ENCODE results near the gene CTAG2.

CTAG2 gene

DNA sequence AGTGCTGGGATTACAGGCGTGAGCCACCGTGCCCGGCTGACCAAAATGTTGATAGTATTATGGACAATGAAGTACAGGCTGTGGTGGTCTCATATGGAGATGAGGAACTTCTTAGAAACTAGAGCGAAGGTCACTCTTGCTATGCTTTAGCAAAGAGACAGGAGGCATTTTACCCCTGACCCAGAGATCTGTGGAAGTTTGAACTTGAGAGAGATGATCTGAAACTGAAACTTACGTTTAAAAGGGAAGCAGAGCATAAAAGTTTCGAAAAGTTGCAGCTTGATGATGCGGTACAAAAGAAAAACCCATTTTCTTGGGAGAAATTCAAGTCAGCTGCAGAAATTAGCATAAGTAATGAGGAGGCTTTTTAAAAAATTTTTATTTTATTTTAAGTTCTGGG, 8.5 kb upstream of the CTAG2 start:
- no peak for DNase-seq (ENCODE audit: low read depth, low spot score)
- no peak overlapping the region for H3K4me3 ChIP-seq (ENCODE audit: low read depth, low read length)
- TF ChIP-seq, protein P1, sequence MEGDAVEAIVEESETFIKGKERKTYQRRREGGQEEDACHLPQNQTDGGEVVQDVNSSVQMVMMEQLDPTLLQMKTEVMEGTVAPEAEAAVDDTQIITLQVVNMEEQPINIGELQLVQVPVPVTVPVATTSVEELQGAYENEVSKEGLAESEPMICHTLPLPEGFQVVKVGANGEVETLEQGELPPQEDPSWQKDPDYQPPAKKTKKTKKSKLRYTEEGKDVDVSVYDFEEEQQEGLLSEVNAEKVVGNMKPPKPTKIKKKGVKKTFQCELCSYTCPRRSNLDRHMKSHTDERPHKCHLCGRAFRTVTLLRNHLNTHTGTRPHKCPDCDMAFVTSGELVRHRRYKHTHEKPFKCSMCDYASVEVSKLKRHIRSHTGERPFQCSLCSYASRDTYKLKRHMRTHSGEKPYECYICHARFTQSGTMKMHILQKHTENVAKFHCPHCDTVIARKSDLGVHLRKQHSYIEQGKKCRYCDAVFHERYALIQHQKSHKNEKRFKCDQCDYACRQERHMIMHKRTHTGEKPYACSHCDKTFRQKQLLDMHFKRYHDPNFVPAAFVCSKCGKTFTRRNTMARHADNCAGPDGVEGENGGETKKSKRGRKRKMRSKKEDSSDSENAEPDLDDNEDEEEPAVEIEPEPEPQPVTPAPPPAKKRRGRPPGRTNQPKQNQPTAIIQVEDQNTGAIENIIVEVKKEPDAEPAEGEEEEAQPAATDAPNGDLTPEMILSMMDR (IDR thresholded peaks at IDR 0.05; ENCODE audit: low read depth, low read length): no peak
- in situ Hi-C loops (cut with HindIII; ENCODE audit: low sequenced_read_pairs): no loop called here

DNA sequence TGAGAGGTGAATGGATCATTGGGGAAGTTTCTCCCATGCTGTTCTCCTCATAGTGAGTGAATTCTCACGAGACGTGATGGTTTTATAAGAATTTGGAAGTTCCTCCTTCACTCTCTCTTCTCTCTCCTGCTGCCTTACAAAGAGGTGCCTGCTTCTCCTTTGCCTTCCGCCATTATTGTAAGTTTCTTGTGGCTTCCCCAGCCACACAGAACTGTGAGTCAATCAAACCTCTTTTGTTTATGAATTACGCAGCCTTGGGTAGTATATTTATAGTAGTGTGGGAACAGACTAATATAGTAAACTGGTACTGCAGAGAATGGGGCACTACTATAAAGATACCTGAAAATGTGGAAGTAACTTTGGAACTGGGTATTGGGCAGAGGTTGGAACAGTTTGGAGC, 7.8 kb upstream of the CTAG2 start:
- in situ Hi-C loops (cut with HindIII; ENCODE audit: low sequenced_read_pairs): no loop called here
- no peak overlapping the region for H3K4me3 ChIP-seq (ENCODE audit: low read depth, low read length)
- no peak for DNase-seq (ENCODE audit: low read depth, low spot score)
- TF ChIP-seq, protein P1 (IDR thresholded peaks at IDR 0.05; ENCODE audit: low read depth, low read length): no peak

DNA sequence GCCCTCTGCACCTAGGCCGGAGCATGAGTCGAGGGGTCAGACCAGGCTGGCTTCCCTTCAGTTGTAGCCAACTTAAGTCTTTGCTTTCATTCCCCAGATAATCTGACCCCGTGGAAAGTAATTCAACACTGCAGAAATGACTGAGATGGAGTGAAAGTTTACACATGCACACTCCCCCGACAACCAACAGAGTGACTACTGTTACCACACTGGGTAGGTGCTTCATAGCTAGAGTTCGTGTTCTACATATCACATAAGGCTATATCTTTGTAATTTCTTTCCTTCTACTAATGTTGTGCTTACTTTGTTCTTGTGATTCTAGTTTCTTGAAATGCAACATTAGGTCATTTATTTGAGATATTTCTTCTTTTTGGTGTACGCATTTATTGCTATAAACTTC, 7.2 kb upstream of the CTAG2 start:
- in situ Hi-C loops (cut with HindIII; ENCODE audit: low sequenced_read_pairs): no loop called here
- DNase-seq (ENCODE audit: low read depth, low spot score): no peak
- no peak overlapping the region for H3K4me3 ChIP-seq (ENCODE audit: low read depth, low read length)
- TF ChIP-seq, protein P1 (IDR thresholded peaks at IDR 0.05; ENCODE audit: low read depth, low read length): no peak

DNA sequence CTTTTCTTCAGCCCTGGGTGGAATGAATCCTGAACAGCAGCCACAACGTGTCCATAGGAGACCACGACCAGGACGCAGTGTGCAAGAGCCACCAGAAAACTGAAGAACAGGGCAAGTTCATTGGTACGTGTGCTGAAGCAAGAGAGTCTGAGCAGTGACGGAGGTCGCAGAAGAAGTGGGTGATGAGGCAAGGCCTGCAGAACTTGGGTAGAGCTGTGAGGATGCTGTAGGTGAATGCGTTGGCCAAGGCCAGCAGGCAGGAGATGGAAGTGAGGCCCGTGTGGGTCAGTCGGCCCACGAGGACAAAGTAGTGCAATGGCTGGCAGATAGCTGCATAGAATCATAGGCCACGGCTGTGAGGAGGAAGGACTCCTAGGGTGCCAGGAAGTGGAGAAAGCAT, 5.6 kb upstream of the CTAG2 start:
- TF ChIP-seq, protein P1 (IDR thresholded peaks at IDR 0.05; ENCODE audit: low read depth, low read length): no peak
- H3K4me3 ChIP-seq (ENCODE audit: low read depth, low read length): no peak overlapping the region

DNA sequence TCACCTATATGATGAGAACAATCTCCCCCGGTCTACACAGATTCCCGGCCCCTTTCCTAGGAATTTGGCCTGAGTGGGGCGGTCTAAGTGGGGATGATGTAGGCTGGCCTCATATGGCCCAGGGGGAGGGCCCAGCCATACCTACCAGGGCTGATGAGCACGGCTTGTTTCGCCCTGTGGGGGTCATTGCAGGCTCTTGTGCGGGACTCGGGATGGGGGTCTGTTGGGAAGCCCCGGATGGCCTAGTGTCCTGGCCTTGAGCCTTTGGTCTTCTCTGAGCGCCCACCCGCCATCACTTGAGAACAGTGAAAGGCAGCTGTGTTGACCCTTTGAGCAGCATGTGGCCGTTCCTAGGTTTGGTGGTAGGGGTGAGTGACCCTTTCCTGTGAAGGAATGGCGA, 4.8 kb upstream of the CTAG2 start:
- in situ Hi-C loops (cut with HindIII; ENCODE audit: low sequenced_read_pairs): no loop called here
- TF ChIP-seq, protein P1 (IDR thresholded peaks at IDR 0.05; ENCODE audit: low read depth, low read length): no peak
- H3K4me3 ChIP-seq (ENCODE audit: low read depth, low read length): no peak overlapping the region

More for the DNA sequence above, 5.6 kb upstream of the CTAG2 start:
- in situ Hi-C loops (cut with HindIII; ENCODE audit: low sequenced_read_pairs): no loop called here
- DNase-seq (ENCODE audit: low read depth, low spot score): no peak

DNA sequence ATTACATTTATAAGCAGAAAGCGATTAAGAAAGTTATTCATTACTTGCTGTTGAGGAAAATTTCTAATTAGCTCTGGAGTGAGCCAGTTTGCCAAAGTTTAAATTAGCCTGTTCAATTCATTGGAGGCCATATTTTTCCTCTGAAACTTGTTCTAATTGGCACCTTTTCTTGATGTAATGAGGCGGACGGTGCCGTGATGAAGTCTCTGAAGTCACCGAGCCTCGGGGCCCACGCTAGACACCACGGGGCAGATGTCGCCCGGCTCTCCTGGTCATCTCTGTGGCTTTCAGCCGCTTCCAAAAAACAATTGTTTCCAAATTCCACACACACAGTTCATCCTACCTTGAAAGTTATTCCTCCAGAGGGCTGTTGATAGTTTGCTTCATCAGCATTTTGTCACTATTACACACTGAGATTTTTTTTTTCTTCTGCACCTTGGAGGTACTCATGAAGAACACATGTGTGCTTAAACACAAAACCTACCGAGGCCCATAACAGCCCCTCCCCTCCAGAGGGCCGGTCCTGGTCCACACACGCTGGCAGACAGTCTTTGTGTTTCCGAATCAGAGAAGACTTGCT, 3.9 kb upstream of the CTAG2 start:
- no peak for DNase-seq (ENCODE audit: low read depth, low spot score)
- TF ChIP-seq, protein P1 (IDR thresholded peaks at IDR 0.05; ENCODE audit: low read depth, low read length): no peak
- in situ Hi-C loops (cut with HindIII; ENCODE audit: low sequenced_read_pairs): no loop called here
- no peak overlapping the region for H3K4me3 ChIP-seq (ENCODE audit: low read depth, low read length)

More for the DNA sequence above, 4.8 kb upstream of the CTAG2 start:
- no peak for DNase-seq (ENCODE audit: low read depth, low spot score)

DNA sequence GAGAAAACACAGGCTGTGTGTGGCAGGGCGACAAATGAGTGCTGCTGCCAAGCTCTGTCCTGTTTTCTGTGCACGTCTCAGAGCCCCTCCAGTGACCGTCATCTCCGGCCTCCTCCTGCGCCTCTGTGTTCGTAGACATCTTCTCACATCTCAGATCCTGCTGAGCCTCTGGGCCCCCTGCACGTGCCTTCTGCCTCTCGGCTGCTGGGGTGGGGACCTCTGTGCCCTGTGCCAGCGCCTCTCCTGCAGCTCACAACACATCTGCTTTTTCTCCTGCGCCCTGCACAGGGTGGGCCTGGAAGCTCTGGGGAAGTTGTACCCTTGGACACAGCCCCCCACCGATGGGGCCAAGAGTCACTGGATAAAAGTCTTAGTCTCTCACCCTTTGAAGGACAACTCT, 2.4 kb upstream of the CTAG2 start:
- no peak for DNase-seq (ENCODE audit: low read depth, low spot score)
- in situ Hi-C loops (cut with HindIII; ENCODE audit: low sequenced_read_pairs): no loop called here
- TF ChIP-seq, protein P1 (IDR thresholded peaks at IDR 0.05; ENCODE audit: low read depth, low read length): no peak
- H3K4me3 ChIP-seq (ENCODE audit: low read depth, low read length): no peak overlapping the region

Data from astrocyte of the spinal cord (primary cell).